Esophagus squamous epithelium (tissue), 5 donors: Measurements from ENCODE around the gene CAVIN1. TPM values are rescaled to one million over a fixed set of nuclear protein-coding genes. Genes with fewer than 3 reads are reported as not detected.

Source experiments
- DNase-seq: peaks from one replicate; lab custom pipeline; 2025; lab: John Stamatoyannopoulos, UW
- H3K27ac ChIP-seq, 4 donors: fragments of 200-600 bp; sonication (generic); one replicate each; pipeline ENCODE4 v1.5.1; 2016 to 2019; ENCODE audit warnings: mild to moderate bottlenecking in 1 of 4
- H3K27me3 ChIP-seq, 4 donors: fragments of 200-600 bp; sonication (generic); 1 replicate in 3 of 4; 2 replicates in 1 of 4; pipeline versions ENCODE4 v1.5.1 to v1.6.0; 2017 to 2021; ENCODE audit warnings: antibody characterized with exemption in 1 of 4
- H3K36me3 ChIP-seq, 3 donors: fragments of 200-600 bp; sonication (generic); one replicate each; pipeline ENCODE4 v1.5.1; 2016 to 2019
- H3K4me1 ChIP-seq, 3 donors: fragments of 200-600 bp; sonication (generic); one replicate each; pipeline ENCODE4 v1.5.1; 2017 to 2019
- H3K4me3 ChIP-seq, 4 donors: fragments of 200-600 bp; sonication (generic); 1 replicate in 3 of 4; 2 replicates in 1 of 4; pipeline ENCODE4 v1.5.1; 2016 to 2019; ENCODE audit warnings: mild to moderate bottlenecking in 2 of 4, moderate library complexity in 1 of 4
- H3K9me3 ChIP-seq, 3 donors: fragments of 200-600 bp; sonication (generic); one replicate each; pipeline ENCODE4 v1.5.1; 2016 to 2019
- CTCF ChIP-seq, 6 experiments: fragments of 450-650 bp in 4 of 6; fragments of 200-600 bp in 2 of 6; sonication (generic) in 2 of 6; IDR thresholded peaks; one replicate each; pipeline ENCODE4 v1.5.1; 2016 to 2019; ENCODE audit warnings: antibody characterized with exemption in 6 of 6, mild to moderate bottlenecking in 4 of 6, moderate library complexity in 4 of 6
- POLR2A ChIP-seq, 4 donors: fragments of 450-650 bp; IDR thresholded peaks; one replicate each; pipeline ENCODE4 v1.6.1; 2017; ENCODE audit warnings: antibody characterized with exemption in 4 of 4, mild to moderate bottlenecking in 4 of 4, moderate library complexity in 3 of 4
- WGBS, 2 donors: methylation state at CpG; one replicate each; pipeline ENCODE4 v1.1.5; 2018; 5-methylcytosine and 5-hydroxymethylcytosine counted together
- intact Hi-C: fragments of 100-400 bp; cut with DNase I; formaldehyde crosslinking; loops from one replicate; pipeline ENCODE4 v1.15.0; 2022
- total RNA-seq, 4 donors: library from RNA; depleted of rRNA; stranded (reverse); fragments of >200 nt; gene quantifications; one replicate each; pipeline ENCODE4 v1.1.0, GENCODE V29; 2016
- donor health status: DM: yes; HTN: yes; CAD: no.

The CAVIN1 gene
- total RNA-seq, 4 donors from 2014 or later, result 67.8 to 210 (median 113) TPM

GRCh38 chr17:42428141-42428944 lies 5.3 kb upstream of the CAVIN1 start:
- no peak for TF ChIP-seq POLR2A (IDR thresholded peaks at IDR 0.05)
- peak in 5 of 6 experiments; percentile 51 to 87 (median 83) for TF ChIP-seq CTCF (IDR thresholded peaks at IDR 0.05)
- Histone ChIP-seq H3K9me3 (no peaks in the 10 kb centered on the region), H3K36me3 (no peaks in the 10 kb centered on the region), H3K27ac (peak overlapping the region; percentile 62 to 85 (median 80)), H3K4me1 (peaks cover 18 to 77% (median 28%) of the 10 kb centered on the region in 3 donors), H3K27me3 (peaks cover 0 to 4% (median 0%) of the 10 kb centered on the region in 4 donors), H3K4me3 (no peak overlapping the region)
- intact Hi-C loops, result loop anchor here (10.0 kb wide), 1 partner anchor 86 kb away; no protein-coding TSS in a partner anchor
- no peak for DNase-seq
- 18% methylated on average over 4 of the region's 4 CpGs for WGBS, 2 donors

DNA sequence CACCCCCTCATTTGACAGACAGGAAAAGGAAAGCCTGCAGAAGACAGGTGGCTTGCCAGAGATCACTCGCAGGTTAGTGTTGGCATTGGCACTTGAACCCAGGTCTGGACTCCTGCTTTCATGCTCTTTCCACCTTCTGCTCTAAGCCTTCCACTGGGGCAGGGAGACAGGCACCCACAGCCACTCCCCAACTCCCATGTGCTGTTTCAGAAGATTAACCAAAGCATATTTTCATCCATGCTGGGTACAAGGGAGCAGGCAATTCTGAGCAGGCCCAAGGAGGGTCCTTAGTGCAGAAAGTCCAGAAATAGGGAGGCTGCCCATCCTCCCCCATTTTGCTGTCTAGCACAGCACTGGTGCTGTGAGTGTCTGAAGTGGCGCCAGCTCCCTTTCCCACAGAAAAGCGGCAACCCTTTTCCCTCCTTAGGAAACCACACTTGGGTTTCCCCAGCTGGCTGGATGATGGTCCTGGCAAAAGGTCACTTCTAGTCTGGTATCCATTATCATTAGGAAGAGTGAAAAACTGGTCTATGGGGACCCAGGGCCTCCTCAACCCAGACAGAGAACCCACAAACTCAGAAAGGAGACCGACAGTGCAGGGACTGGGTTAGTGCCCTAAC lies 2.0 kb upstream of the CAVIN1 start:
- no peak for DNase-seq
- Histone ChIP-seq H3K27me3 (peaks cover 0 to 18% (median 0%) of the 10 kb centered on the region in 4 donors), H3K27ac (peak overlapping the region in 3 of 4 donors; percentile 30 to 97 (median 39)), H3K36me3 (no peaks in the 10 kb centered on the region), H3K4me3 (no peak overlapping the region), H3K4me1 (peaks cover 13 to 82% (median 28%) of the 10 kb centered on the region in 3 donors), H3K9me3 (no peaks in the 10 kb centered on the region)
- 56 to 57% methylated on average over 3 to 4 of the region's 4 CpGs for WGBS, 2 donors
- TF ChIP-seq CTCF (IDR thresholded peaks at IDR 0.05), result no peak
- TF ChIP-seq POLR2A (IDR thresholded peaks at IDR 0.05), result no peak
- intact Hi-C loops, result loop anchor here (10.0 kb wide), 1 partner anchor 90 kb away; no protein-coding TSS in a partner anchor

- no peak for TF ChIP-seq POLR2A (IDR thresholded peaks at IDR 0.05)
- no peak for TF ChIP-seq CTCF (IDR thresholded peaks at IDR 0.05)
- Histone ChIP-seq H3K27me3 (peaks cover 0 to 18% (median 0%) of the 10 kb centered on the region in 4 donors), H3K27ac (peak overlapping the region; percentile 91 to 99 (median 96)), H3K36me3 (no peaks in the 10 kb centered on the region), H3K9me3 (no peaks in the 10 kb centered on the region), H3K4me3 (peak overlapping the region in 3 of 4 donors; percentile 85 to 95 (median 88)), H3K4me1 (peaks cover 15 to 82% (median 36%) of the 10 kb centered on the region in 3 donors)
- DNase-seq, result no peak
- intact Hi-C loops, result loop anchor here (10.0 kb wide), 1 partner anchor 91 kb away; no protein-coding TSS in a partner anchor
- WGBS, 2 donors, result 50 to 58% methylated on average over 10 of the region's 11 CpGs
Measured at GRCh38 chr17:42423766-42424165, 710 bp upstream of the CAVIN1 start.

DNA sequence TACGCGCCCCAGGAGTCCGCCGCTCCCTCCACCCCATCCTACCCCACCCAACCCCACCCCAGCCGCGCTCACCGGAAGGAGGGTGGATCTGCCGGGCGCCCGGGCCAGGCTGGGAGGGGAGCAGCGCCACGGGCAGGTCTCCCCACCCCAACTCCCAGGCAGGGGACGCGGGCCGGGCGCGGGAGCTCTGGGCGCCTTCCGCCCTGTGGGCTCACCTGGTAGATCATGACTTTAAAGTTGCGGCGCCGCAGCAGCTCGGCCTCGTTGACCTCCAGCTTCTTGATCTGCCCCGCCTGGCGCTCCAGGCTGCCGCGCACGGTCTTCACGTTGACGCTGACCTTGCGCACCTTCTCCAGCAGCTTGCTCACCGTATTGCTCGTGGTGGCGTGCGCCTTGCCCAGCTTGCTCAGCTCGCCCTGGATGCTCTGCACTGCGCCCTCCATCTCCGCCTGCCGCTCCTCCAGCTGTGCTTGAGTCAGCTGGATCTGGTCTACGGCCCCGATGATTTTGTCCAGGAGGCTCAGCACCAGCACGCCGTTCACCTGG lies 571 bp downstream of the CAVIN1 start:
- no peaks in the 10 kb centered on the region for H3K9me3 ChIP-seq
- intact Hi-C loops, result loop anchor here (10.0 kb wide), 1 partner anchor 92 kb away; no protein-coding TSS in a partner anchor
- WGBS, 2 donors, result 0% methylated on average over 3 to 5 of the region's 44 CpGs
- DNase-seq, result no peak
- H3K27me3 ChIP-seq, result peaks cover 0 to 18% (median 0%) of the 10 kb centered on the region in 4 donors
- peaks cover 11 to 82% (median 32%) of the 10 kb centered on the region in 3 donors for H3K4me1 ChIP-seq
- TF ChIP-seq CTCF (IDR thresholded peaks at IDR 0.05), result no peak
- TF ChIP-seq POLR2A (IDR thresholded peaks at IDR 0.05), result no peak
- H3K4me3 ChIP-seq, result peak overlapping the region; percentile 59 to 95 (median 86)
- peak overlapping the region; percentile 91 to 99 (median 96) for H3K27ac ChIP-seq
- H3K36me3 ChIP-seq, result no peaks in the 10 kb centered on the region
